NAMALWA (cell line): ENCODE data around the gene ELFN1.
A peak's percentile ranks its signal among the peaks of the same experiment; 100 is the strongest.

Source experiments
- DNase-seq: peaks from one replicate; pipeline ENCODE4 v3.0.0-alpha.2; 2015; ENCODE audit warnings: low spot score

ELFN1 gene

DNA sequence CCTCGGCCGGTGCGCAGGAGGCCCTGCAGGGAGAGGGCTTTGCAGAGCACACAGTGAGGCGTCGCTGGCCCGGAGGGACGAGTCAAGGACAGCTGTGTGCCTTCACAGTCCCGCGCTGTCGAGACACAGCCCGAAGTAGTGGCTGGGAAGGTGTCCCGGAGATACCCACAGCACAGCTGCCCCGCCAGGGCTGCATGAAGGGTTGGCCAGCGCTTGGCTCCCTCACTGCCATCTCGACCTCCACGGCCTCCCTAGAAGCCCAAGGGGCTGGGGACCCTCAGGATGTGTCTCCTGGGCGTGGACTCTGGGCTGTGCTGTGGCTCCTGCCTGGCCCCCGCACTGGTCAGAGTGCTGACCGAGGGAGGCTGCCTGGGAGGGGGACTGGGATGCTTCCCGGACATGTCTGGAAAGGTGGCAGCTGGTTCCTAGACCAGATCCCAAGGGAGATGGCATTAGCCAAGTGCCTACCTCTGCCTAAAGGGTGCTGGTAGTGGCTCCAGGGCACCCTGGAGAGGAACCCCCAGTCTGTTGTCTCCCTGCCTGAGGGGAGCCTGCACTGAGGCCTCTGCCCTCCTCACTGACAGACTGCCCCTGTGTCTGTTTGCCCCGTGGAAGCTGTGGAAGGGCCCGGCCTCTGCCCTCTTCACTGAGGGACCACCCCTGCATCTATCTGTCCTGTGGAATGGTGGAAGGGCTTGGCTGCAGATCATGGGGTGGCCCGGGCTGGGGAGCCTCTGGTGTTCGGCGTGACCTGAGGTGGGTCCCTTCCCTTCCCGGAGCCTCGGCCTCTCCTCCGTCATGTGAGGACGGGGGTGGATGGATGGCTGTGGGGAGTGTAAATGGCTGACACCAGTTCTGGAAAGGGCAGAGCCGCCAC is 5.8 kb downstream of the ELFN1 start:
- DNase-seq, result no peak

DNA sequence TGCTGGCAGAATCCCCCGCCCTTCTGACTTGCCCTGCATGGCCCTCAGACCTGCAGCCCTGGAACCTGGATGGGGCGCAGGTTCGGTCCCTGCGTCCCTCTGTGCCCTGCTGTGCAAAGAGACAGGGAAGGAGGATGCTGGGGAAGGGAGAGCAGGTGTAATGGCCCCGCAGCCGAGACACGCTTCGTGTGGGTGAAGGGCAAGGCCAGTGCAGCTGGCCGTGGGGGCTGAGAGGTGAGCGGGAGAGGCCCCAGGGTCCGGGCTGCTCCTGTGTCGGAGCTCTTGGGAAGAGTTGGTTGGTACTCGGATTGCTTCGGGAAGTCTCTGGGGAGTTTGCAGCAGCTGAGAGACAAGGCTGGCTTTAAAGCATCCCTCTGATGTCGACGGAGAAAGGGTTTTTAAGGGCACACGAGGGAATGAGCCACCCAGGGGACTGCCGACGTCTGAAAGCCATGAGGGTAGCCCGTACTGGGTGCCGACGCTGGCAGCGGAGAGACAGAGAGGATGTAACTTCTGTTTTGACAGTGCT is 6.5 kb downstream of the ELFN1 start:
- DNase-seq, result no peak

DNA sequence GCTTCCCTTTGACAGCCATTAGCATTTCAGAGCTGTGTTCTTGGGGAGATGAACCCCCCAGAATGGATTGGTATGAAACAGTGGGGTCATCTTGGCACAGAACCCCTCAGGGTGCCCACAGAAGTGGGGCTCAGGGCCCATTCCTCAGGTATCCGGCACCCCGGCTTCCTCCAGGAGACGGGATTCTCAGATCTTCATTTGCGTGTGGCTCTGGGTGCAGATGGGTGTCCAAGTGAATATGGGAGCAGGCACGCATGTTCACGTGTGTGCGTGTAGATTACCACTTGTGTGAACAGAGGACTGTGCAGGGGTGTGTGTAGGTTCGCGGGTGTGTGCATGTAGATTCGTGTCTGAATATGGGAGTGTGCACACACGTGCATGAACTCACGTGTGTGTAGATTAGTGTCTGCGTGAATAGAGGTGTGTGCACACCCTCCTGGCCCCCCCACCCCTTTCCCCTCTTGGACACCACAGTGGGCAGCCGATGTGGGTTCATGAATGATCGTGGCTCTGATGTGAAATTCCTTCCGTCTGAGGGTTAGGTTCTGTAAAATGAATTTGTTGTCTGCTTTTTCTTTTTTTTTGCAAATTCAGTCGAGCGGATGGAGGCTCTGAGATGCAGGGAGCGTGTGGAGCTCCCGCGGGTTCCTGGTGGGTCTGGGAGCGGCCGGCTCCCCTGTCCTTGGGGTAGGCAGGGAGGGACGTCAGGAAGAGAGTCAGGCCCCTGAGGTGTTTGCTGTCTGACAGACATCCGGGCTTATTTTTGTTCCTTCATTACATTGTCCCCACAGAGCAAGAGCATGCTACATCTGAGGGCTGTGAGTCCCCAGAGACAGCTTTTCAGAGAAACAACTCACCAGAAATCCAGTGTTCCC is 7.4 kb downstream of the ELFN1 start:
- DNase-seq, result no peak

DNA sequence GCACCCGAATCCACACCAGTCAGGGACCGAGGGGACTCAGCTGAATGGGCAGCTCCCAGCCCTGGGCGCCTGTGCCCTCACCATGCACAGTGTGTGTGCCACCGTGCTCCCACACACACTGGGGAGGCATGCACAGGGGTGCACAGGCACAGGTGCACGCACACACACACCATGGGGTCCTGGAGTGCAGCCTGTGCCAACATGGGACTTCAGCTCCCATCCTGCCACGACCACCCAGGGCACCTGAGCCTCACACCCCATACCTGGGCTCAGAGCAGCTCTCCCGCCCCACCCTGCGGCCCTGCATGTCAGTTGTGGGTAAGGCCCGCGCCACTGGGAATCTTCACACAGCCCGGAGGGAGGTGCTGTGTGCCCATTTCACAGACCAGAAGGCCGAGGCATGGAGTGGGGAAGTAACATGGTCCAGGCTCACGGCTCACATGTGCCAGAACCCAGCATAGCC is 8.0 kb downstream of the ELFN1 start:
- no peak for DNase-seq

DNA sequence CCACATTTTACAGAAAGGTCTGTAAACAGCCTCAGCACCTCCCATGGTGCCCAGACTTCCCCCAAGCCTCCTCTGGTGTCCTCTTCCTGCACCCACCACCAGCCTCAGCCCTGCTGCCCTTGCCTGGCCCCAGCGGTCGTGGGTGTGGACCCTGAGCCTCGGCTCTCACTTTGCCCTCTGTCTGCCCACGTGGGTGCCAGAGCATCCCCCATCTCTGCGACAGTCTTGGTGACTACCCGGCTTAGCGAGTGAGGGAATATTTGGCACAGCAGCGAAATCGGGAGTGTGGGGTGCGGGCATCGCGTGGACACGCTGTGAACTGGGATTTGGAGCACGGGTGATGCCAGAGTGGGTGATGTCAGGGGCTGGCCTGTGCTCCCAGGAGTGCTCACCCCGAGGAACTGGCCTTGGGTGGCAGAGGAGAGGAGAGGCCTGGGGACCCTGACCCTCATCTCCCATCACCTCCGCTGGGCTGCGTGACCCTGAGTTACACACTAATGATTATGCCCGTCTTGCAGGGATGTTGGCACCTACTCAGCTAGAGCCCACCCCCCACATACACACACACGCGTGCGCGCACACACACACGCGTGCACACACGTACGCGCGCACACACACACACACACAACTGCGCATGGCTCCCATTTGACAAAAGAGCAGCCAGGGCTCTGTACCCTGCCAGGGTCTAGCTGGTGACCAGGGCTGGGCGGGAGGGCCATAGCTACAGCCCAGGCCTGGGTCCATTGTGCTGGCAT is 8.7 kb downstream of the ELFN1 start:
- DNase-seq, result no peak

DNA sequence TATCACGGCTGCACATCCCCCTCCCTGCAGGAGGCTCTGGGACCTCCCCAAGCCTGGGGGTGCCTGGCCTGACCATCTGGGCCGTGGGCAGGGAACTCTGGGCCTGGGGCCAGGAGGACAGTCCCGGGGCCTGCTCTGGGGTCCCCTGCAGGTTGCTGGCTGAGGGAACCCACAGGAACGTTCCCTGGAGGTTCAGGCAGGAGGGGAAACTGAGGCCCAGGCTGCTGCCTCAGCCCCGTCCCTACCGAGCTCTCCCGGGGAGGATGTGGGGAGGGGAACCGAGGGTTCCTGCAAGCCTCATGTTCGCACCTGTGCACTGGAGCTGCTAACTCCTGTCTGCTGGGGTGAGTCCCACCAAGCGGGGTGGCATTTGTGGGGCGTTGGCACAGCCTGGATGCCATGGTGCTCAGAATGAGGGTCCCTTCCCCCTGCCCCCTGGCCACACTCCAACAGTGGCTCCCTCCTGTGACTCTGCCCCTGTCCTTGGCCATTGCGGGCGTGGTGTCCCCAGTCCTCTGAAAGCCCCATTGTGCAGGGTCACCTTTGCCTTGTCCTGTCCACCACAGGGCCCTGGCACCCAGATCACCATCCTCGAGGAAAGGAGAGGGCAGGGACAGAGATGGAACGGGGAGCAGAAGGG is 9.4 kb downstream of the ELFN1 start:
- DNase-seq, result no peak

DNA sequence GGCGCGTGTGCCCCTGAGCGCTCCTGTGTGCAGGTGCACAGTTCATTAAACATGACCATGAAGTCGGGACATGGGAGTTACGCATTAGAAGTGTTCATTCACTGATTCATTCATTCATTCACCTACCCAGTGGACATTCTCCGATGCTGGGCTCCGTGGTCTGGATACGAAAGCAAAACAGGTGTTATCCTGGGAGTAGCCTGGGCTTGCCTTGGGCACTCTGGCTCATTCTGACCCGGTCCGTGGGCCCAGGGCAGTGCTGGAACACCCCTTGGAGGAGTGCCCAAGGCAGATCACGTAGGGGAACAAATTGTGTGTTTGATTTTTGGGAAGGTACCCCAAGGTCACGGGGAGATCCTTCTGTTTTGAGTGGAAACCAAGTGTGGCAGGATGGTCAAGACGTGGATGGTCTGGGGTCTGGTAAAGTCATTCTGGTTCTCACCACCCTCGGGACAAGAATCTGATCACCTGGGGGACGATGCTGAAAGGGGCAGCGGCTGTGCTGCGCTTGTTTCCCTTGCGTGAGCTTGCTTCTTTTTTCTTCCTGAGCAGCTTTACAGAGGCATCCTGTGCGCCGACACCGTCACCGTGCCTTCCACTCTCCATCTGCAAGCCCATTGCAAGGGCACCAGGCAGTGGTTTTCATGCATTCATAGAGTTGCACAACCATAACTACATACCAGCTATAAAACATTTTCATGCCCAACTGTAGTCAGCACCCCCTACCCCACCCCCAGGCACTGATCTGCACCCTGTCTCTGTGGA is 10.1 kb downstream of the ELFN1 start:
- no peak for DNase-seq

DNA sequence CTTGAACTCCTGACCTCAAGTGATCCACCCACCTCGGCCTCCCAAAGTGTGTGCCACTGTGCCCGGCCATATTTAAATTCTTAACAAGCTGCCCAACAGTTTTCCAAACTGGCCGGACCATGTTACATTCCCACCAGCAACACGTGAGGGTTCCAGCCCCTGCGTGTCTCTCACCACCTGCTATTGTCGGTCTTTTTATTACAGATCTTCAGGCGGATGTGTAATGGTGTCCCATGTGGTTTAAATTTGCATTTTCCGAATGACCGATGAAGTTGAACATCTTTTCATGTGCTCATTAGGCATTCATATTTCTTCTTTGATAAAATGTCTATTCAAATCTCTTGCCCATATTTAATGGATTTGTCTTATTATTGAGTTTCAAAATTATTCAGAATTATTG is 11.5 kb downstream of the ELFN1 start:
- DNase-seq, result peak; percentile 88

DNA sequence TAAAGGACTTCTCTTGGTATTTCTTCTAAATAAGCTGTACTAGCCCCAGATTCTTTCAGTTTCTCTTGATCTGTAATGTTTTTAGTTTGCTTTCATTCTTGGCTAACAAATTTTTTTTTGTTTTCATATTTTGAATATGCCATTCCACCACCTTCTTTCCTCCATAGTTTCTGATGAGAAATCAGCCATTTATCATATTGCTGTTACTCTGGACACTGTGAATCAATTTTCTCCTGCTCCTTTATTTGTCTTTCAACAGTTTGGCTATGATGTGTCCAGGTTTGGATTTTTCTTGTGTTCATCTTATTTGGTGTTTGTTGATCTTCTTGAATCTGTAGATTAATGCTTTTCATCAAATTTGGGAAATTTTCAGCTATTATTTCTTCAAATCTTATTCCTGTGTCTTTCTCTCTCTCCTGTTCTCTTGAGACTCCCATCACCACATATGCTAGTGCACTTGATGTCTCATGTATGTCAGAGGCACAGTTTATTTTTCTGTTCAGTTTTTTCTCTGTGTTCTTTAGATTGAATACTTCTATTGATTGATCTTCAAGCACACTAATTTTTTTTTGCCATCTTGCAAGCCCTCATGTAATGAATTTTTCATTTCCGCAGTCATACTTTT is 15.0 kb downstream of the ELFN1 start:
- DNase-seq, result no peak

DNA sequence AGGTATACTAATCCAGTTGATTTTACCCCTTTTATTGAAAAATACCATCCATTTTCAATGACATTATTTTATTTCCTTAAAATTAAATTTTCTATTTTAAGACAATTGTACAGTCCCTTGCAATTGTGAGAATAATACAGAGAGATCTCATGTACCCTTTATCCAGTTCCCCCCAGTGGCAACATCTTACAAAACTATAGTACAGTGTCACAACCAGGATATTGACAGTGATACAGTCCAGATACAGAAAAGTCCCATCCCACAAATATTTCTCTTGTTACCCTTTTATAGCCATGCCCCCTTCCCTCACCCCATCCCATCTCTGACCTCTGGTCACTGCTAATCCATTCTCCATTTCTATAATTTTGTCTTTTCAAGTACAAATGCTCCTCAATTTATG is 18.5 kb downstream of the ELFN1 start:
- no peak for DNase-seq

DNA sequence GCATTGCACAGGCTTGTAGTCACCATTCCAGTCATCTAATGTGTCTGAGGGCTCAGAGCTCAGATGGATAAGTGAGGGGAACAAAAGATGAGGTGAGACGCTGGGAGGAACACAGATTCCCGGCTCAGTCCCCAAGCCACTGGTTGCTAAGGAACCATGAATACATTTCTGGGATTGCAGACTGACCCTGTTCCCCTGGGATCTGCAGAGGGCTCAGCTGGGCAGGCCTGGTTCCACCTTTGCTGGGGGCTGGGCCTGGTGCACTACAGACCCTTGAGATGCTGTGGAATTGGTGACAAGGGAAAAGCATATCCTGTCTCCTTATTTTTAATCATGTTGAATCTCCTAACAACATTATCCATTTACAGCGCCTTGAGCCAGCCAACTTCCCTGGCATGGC is 19.2 kb downstream of the ELFN1 start:
- DNase-seq, result no peak

DNA sequence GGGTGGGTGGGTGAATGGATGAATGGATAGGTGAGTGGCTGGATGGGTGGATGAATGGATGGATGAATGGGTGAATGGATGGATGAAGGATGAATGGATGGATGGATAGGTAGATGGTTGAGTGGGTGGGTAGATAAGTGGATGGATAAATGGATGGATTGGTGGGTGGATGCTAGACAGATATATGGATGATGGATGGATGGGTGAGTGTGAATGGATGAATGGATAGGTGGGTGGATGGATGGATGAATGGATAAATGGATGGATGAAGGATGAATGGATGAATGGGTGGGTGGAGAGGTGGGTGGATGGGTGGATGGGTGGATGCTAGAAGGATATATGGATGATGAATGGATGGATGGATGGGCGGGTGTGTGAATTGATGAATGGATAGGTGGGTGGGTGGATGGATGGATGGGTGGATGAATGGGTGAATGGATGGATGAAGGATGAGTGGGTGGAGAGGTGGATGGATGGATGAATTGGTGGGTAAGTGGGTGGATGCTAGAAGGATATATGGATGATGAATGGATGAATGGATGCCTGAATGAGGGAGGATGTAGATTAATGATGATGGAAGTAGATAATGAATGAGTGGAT is 20.4 kb downstream of the ELFN1 start:
- DNase-seq, result no peak

DNA sequence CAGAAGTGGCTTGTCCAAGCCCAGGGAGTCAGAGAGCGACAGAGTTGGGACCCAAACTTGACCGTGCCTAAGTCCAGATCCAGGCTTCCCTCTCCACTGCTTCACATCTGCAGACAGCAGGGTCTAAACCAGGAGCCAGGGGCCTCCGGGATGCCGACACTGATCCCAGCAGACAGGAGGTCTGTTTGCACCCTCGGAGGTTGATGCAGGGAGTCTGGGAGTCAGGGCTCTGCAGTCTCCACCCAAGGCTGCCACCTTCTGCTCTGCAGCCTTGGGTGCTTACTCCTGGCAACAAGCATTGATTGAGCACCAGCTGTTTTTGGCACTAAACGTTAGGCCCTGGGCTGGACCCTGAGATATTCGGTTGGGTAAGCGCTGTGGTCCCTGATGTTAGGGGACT is 21.0 kb downstream of the ELFN1 start:
- DNase-seq, result no peak

DNA sequence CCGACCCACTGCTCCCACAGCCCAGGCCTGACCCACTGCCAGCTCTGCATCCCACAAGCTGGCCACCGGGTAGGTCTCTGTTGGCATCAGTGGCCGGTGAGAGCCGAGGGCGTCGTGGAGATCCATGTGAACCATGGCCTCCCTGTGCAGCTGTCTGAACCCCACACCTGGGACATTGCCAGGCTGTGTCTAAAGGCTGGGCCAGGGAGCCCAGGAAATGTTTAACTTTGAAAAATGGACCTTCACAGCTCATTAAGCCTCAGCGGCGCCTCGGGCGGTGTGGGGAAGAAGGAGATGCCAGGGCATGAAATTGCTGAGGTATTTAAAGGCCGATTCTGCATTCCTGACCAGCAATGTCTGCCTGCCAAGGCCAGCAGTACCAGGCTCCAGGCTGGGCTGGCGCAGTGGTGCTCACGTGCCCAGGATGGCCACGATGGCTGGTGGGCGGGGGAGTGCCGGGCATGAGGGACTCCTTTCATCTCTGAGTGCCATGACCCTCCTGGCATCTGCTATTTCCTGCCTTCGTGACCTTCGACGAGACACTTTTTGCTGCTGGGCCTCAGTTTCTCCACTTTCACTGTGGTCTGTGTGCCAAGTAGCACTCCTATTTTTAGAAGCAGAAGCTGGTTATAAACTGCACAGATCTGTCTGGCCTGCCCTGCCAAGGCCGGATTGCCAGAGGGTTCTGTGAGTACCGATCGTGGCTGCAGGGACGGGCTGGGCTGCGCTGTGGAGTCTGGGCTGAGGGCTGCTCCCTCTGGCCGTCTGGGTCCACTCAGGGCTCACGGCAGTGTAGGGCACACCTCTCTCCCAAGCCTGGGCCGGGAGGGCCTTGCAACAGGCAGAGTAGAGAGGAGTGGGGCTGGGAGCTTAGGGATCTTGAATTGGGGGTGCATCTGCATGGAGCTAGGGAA is 21.8 kb downstream of the ELFN1 start:
- no peak for DNase-seq

DNA sequence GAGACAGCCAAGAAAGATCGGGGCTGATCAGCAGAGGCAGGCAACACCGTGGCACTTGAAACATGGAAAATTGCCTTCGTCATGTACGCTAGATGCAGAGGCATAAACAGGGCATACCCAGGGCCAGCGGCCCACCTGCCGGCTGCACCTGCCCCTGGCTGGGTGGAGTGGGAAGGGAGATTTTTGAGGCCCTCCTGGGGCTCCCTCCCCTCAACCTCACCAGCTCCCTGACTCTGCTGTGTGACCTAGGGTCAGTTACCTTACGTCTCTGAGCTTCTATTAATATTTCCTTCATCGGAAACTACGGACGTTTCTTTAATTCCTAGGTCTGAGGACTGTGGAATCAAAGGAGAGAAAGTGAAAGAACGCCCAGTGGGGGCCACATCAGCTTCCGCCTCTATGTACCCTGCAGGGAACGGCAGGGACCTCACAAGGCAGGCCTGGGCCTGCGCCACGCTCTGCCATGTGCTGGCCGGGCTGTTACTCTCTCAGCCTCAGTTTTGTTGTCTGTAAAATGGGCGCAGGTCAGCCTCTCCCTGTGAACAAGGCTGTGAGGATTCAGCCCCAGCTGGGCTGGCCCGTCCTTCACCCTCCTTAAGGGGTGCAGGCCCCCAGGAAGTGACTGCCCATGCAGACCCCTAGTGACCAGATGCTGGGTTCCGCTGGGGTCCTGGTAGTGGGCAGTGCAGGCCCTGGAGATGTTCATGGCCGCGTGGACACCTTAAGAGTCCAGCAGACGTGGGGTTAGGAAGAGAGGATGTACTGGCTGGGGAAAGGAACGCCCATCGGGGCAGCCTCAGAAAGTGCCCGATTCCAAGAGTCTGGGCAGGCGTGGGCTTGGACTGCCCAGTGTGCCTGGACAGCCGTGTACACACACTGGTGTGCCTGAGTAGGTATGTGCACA is 22.7 kb downstream of the ELFN1 start:
- DNase-seq, result no peak

DNA sequence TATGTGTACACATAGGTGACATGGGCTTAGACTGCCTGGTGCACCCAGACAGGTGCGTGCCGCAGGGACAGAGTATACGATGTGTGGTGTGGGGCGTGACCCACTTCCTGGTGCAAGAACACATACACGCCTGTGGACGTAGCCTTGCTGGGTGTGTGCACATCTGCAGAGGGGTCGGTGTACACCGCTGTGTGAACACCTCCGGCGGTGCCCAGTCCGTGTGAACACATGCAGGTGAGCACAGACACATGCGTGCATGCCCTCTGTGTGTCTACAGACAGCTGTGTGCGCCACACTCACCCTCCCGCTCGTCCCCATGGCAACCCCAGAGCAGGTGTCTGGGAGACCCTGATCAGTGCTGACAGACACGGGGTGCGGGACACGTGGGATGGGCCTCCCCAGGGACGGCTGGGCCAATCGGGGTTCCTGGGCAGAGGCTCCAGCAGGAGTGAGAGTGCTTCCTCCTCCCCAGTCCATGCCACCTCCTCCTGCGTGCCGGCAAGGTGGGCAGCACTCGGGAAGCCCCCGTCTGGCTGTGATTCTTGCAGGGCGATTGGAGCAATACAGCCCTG is 23.4 kb downstream of the ELFN1 start:
- DNase-seq, result peak; percentile 51

DNA sequence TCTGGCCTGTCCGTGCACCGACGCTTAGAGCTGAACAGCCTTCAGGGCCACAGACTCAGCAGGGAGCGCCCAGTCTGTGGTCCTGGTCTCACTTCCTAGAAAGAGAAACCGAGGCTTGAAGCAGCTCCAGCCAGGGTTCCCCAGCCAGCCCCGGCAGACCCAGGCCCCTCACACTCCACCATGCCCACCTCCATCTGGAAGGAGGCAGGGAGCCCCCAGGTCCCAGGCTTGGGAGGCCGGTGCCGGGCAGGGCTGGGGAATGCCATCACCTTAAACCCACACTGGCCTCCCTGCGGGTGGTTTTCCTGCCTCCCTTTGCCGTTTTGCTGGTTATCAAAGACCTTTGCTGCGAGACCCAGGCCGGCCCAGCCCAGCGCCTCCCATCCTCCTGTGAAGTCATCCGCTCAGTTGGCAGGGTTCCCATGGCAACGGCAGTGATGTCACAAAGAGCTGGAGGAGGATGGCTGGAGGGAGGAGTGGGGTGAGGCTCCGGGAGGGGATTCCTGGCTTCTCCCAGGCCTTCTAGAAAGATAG is 24.0 kb downstream of the ELFN1 start:
- no peak for DNase-seq
